SIG-M5 (cell line): ENCODE measurements around the gene RASL12.
"Not testable (repeated sequence)": the region's sequence is repeated elsewhere in the genome, so short reads cannot be mapped to it uniquely, and the experiment has no call there.

Experiments
- DNase-seq: peaks from one replicate; lab custom pipeline; 2025; lab: John Stamatoyannopoulos, UW

RASL12 gene

DNA sequence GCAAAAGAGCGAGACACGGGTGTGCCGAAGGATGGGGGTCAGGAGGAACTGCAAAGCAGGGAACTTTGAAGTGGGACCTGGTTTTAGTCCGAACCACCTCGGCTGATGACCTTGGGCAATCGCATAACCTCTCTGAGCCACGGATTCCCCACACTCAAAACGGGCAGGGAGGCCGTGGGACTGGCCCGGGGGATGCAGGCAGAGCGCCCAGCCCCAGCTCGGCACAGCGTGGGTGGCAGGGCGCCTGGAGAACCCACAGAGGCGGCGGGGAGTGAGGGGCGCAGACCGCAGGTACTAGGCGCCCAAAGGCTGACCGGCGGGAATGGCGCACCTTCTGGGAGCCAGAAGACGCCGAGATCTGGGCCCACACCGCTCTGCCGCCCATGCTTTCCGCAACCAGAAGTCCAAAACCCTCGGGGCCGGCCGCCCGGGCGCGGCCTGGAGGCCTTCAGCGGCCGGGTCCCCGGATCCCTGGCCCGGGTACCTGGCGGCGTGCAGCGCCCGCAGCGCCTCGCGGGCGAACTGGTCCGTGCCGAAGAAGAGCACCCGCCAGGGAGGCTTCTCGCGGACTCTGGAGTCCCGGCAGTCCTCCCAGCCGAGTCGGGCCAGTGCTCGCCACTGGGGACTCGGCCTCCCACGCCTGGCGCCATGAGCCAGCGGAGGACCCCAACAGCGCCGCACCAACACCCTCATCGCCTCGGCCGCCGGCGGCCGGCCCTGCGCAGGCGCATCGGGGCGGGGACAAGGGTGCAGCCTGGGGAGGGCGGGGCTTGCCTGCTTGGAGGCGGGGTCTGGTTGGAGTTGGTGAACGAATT, 38.7 kb downstream of the RASL12 start, which contains the start of gene MTFMT:
Gene MTFMT, minus strand, starts transcription at position 719 of the 815 bp plus-strand sequence. Its CDS starts 26 bp downstream, at position 693.
- no peak for DNase-seq

DNA sequence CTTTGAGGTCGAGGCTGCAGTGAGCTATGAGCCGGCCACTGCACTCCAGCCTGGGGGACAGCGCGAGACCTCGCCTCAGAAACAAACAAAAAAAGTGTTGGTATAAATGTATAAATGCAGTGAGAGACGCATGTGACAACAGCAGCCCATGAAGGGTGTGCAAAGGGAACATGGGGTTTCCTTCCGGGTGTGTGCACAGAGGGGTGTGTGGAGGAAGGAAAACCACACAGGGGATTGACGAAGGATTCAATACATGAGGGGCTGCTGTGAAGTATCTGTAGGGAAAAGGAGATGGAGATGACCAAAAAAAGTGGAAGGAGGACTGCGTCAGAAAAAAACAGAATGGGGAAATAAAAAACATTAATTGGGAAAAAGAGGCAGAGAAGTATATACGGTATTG, 39.5 kb downstream of the RASL12 start:
- no peak for DNase-seq

DNA sequence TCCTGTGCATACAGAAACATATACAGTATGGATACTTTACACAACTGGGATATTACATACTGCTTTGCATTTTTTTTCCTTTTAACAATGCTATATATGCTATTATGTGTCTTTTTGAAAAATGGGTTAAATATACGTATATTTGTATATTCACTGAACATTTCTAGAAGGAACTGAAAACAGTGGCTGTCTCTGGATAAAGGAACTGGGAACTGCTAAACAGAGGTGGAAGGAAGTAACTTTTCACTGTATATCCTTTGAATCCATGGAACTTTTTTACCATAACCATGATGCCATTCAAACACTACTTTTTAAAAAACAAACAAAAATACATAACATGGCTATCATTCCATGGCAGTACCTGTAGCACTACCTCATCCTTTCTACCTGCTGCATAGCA, 40.2 kb downstream of the RASL12 start:
- no peak for DNase-seq

DNA sequence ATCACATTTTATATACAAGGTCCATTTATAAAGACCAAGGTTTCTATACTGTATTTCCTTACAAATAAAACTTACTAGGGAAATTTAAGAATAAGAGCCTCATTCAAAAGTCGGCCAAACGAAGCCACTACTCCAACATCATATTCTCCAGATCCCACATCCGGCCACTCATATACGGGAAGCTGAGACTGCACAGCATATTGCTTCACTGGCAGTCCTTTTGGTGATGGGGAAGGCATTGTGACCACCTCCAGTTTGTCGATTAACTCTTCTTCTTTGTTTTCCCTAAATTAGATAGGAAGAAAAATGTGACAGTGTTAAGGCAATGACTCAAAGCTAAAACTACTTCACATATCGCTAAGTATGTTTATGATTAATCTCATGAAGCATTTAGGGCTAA, 41.0 kb downstream of the RASL12 start:
- no peak for DNase-seq

DNA sequence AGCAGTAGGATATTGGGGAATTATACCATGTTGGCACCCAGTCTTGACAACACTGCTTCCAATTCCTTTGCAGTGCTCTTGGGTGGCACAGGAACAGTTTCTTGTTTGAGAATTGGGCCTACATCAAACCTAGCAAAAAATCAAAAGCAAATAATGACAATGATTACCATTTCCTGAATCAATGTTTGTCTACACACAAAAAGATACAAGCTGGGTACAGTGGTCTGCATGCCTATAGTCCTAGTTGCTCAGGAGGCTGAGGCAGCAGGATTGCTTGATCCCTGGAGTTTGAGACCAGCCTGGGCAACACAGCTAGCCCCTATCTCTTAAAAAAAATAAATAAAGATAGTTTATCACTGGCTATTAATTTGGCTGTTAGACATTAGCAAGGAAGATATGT, 46.3 kb downstream of the RASL12 start:
- no peak for DNase-seq

DNA sequence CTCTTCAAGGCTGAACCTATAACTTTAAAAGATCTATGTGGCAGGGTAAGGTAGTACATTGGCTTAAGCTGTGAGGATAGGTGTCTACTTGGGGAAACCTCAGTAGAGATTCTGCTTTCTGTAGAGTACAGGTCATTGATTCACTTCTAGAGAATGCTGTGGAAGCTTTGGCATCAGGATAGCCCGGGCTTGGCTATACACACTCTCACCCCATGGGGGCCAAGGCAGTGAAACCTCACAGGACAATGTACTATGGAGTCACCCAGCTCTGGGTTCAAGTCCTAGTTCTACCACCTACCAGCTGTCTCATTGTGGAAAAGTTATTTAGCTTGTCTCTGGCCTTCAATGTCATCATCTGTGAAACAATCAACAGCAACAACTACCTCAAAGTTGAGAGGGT, 47.4 kb downstream of the RASL12 start:
- DNase-seq, result no peak

DNA sequence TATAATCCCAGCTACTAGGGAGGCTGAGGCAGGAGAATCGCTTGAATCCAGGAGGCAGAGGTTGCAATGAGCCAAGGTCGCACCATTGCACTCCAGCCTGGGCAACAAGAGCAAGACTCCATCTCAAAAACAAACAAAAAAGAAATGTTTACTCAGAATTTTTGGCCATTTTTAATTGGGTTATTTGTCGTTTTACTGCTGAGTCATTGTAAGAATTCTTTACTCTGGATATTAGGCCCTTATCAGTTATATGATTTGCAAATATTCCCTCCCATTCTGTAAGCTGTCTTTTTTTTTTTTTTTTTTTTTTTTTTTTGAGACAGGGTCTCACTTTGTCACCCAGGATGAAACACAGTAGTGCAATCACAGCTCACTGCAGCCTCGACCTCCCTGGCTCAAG, 56.6 kb downstream of the RASL12 start:
- DNase-seq, result not testable (repeated sequence)

DNA sequence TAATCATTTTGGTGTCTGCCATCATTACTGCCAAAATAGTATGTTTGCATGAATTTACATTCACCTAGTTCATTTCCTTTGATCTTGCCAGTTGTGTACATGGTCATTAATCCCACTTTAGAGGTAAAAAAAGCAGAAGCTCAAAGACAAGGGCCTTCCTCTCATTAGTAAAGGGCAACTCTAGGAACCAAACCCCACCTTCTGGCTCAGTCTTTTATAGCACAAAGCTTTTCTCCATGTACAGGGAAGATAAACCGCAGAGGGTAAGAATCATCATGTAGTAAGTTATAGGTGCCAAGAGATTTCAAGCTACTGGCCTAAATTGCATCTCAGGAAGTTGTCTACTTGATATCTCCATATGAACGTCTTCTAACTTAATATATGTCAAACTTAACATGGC, 58.8 kb downstream of the RASL12 start:
- DNase-seq, result no peak

DNA sequence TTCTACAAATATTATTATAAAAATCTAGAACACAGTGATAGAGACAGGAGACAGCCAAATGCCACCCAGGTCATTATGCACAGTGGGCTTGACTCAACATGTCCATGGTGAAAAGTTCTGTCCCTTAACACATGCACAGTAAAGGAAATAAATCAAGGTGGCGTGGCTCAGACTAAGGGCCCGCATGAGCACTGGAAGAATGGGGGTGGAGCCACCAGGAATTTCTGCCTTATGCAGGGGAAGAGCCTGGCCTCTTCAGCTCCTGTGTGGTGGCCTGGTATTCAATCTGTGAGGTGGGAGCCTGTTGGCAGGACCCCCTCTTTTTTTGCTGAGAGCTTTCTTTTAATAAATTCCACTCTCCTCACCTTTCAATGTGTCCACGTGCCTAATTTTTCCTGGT, 60.9 kb downstream of the RASL12 start:
- DNase-seq, result no peak

DNA sequence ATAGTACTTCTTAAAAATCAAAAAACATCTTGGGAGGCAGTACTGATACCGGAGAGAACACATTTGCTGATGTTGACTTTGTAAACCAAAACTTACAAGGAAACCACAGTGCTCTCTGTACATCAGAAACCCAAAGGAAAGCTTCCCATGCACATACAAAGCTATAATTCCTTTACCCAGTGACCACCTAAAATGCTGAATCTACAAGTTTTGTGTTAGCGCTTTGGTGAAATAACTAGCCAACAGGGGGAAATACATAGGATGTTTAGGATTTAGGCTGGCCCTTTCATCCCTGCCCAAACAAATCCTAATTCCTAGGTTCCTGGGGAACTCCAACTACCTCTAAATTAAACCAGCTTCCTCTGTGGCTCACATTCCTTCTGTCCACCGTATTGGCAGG, 62.8 kb downstream of the RASL12 start:
- no peak for DNase-seq
